Tibial nerve (tissue), 4 donors: ENCODE data around the gene MS4A7.

ENCODE experiments used
- CTCF ChIP-seq, 5 experiments: fragments of 200-600 bp in 3 of 5; fragments of 450-650 bp in 2 of 5; sonication (generic) in 3 of 5; IDR thresholded peaks; one replicate each; pipeline ENCODE4 v1.5.1; 2016 to 2019; ENCODE audit warnings: antibody characterized with exemption in 5 of 5, mild to moderate bottlenecking in 3 of 5, moderate library complexity in 2 of 5
- EP300 ChIP-seq, 2 donors: sonication (generic); formaldehyde crosslinking; IDR thresholded peaks; one replicate each; pipeline ENCODE4 v1.6.1; 2017; ENCODE audit warnings: antibody characterized with exemption in 2 of 2, mild to moderate bottlenecking in 1 of 2
- POLR2A ChIP-seq, 2 donors: fragments of 450-650 bp; IDR thresholded peaks; one replicate each; pipeline ENCODE4 v1.6.1; 2017; ENCODE audit warnings: antibody characterized with exemption in 2 of 2, mild to moderate bottlenecking in 2 of 2, moderate library complexity in 2 of 2

GRCh38 chr11:60344146-60344545 lies 34.2 kb upstream of the MS4A7 start:
- TF ChIP-seq CTCF (IDR thresholded peaks at IDR 0.05) (no peak), EP300 (IDR thresholded peaks at IDR 0.05) (no peak), POLR2A (IDR thresholded peaks at IDR 0.05) (no peak)
